ENCODE measurements around the gene KRTAP19-7. TPM values are rescaled to one million over a fixed set of nuclear protein-coding genes. Genes with fewer than 3 reads are reported as not detected.

Gene KRTAP19-7
- total and polyA plus RNA-seq, 10 of the 15 experiments (the other 5 are each of a cell fraction or from before 2014, with no cell fraction given): not detected

- no peak for TF ChIP-seq PKNOX1 (IDR thresholded peaks at IDR 0.05)
- TF ChIP-seq, protein P1, sequence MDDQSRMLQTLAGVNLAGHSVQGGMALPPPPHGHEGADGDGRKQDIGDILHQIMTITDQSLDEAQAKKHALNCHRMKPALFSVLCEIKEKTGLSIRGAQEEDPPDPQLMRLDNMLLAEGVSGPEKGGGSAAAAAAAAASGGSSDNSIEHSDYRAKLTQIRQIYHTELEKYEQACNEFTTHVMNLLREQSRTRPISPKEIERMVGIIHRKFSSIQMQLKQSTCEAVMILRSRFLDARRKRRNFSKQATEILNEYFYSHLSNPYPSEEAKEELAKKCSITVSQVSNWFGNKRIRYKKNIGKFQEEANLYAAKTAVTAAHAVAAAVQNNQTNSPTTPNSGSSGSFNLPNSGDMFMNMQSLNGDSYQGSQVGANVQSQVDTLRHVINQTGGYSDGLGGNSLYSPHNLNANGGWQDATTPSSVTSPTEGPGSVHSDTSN (IDR thresholded peaks at IDR 0.05; ENCODE audit: insufficient replicate concordance, low read depth, low read length): no peak
- no peak for TF ChIP-seq BACH1 (IDR thresholded peaks at IDR 0.05; ENCODE audit: borderline replicate concordance)
Measured at GRCh38 chr21:30541764-30542163, 19.4 kb downstream of the KRTAP19-7 start, which contains the start of gene KRTAP19-6 (continued).

GRCh38 chr21:30518876-30519275, 42.2 kb downstream of the KRTAP19-7 start:
- no peaks in the 10 kb centered on the region for H3K9me3 ChIP-seq (replicated peaks; ENCODE audit: control insufficient read depth, insufficient read depth, low read length)
- no peaks in the 10 kb centered on the region for H3K27me3 ChIP-seq (replicated peaks in 1 of 2; ENCODE audit: control insufficient read depth in 2 of 2, insufficient read depth in 2 of 2, low read length in 1 of 2)
- no peaks in the 10 kb centered on the region for H3K79me2 ChIP-seq (ENCODE audit: control insufficient read depth, insufficient read depth, low read length)
- intact Hi-C loops (cut with micrococcal nuclease; ENCODE audit: unreplicated experiment) (no loop called here), in situ Hi-C loops (cut with MboI) (no loop called here)
- DNase-seq (ENCODE audit: low read depth, low spot score): no peak
- H3K4me3 ChIP-seq: no peak overlapping the region
- no peak overlapping the region for H3K9ac ChIP-seq (ENCODE audit: control insufficient read depth, insufficient read depth, low read length)
- RAD21 ChIA-PET (ENCODE audit: unreplicated experiment): no interaction called here
- CTCF ChIA-PET: no interaction called here
- H3K36me3 ChIP-seq (ENCODE audit: control insufficient read depth in 2 of 2, insufficient read depth in 2 of 2, low read length in 1 of 2): no peaks in the 10 kb centered on the region
- WGBS (ENCODE audit: insufficient coverage, insufficient replicate concordance, low lambda C conversion rate, missing lambda C conversion rate): 24% methylated on average over 1 of the region's 1 CpG
- H3K27ac ChIP-seq (ENCODE audit: control insufficient read depth, insufficient read depth): no peak overlapping the region
- POLR2A ChIA-PET: no interaction called here
- H2AFZ ChIP-seq (ENCODE audit: control insufficient read depth, low read depth, low read length): no peak overlapping the region
- H3K4me2 ChIP-seq (ENCODE audit: control insufficient read depth, insufficient read depth): no peak overlapping the region
- no peak for ATAC-seq
- no TSS peak for BruUV-seq (replicated peaks)
- SMC1A ChIA-PET (ENCODE audit: uncharacterized antibody, unreplicated experiment): no interaction called here
- no peak for FAIRE-seq
- H4K20me1 ChIP-seq (ENCODE audit: control insufficient read depth, insufficient read depth): no peaks in the 10 kb centered on the region
- H3K4me1 ChIP-seq (ENCODE audit: control insufficient read depth, insufficient read depth, low read length): no peaks in the 10 kb centered on the region
- TF ChIP-seq TAF1 (IDR thresholded peaks at IDR 0.05; ENCODE audit: borderline replicate concordance, low read depth, low read length): no peak
- no peak for TF ChIP-seq RBBP5 (conservative IDR thresholded peaks at IDR 0.05)
- TF ChIP-seq STAT3 (IDR thresholded peaks at IDR 0.05; ENCODE audit: low read depth, low read length): no peak
- TF ChIP-seq NBN (IDR thresholded peaks at IDR 0.05): no peak
- TF ChIP-seq TARDBP (IDR thresholded peaks at IDR 0.05; ENCODE audit: borderline replicate concordance): no peak
- TF ChIP-seq CEBPZ (IDR thresholded peaks at IDR 0.05; ENCODE audit: low read depth, low read length): no peak
- TF ChIP-seq RELB (IDR thresholded peaks at IDR 0.05; ENCODE audit: low read depth): no peak
- no peak for TF ChIP-seq NFYA (IDR thresholded peaks at IDR 0.05; ENCODE audit: borderline replicate concordance, low read depth, low read length)
- no peak for TF ChIP-seq NFIC (IDR thresholded peaks at IDR 0.05; ENCODE audit: low read depth, low read length)
- TF ChIP-seq ATF7 (IDR thresholded peaks at IDR 0.05; ENCODE audit: low read depth): no peak
- TF ChIP-seq, protein P2, sequence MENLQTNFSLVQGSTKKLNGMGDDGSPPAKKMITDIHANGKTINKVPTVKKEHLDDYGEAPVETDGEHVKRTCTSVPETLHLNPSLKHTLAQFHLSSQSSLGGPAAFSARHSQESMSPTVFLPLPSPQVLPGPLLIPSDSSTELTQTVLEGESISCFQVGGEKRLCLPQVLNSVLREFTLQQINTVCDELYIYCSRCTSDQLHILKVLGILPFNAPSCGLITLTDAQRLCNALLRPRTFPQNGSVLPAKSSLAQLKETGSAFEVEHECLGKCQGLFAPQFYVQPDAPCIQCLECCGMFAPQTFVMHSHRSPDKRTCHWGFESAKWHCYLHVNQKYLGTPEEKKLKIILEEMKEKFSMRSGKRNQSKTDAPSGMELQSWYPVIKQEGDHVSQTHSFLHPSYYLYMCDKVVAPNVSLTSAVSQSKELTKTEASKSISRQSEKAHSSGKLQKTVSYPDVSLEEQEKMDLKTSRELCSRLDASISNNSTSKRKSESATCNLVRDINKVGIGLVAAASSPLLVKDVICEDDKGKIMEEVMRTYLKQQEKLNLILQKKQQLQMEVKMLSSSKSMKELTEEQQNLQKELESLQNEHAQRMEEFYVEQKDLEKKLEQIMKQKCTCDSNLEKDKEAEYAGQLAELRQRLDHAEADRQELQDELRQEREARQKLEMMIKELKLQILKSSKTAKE (IDR thresholded peaks at IDR 0.05; ENCODE audit: low read depth, poor library complexity, severe bottlenecking): no peak
- no peak for TF ChIP-seq WRNIP1 (IDR thresholded peaks at IDR 0.05; ENCODE audit: borderline replicate concordance, low read depth, low read length)

Measured in GM12878 (cell line).